Neural cell (in vitro differentiated cells): ENCODE measurements around the gene APBB1IP.

Experiments used
- CTCF ChIP-seq: fragments of 450-650 bp; IDR thresholded peaks from 2 replicates; pipeline ENCODE4 v1.5.1; 2014; ENCODE audit warnings: antibody characterized with exemption, mild to moderate bottlenecking, moderate library complexity; ENCODE audit not compliant: poor library complexity, severe bottlenecking
- EP300 ChIP-seq: fragments of 450-650 bp; conservative IDR thresholded peaks from 2 replicates; pipeline ENCODE4 v1.6.1; 2014; ENCODE audit warnings: antibody characterized with exemption, mild to moderate bottlenecking, moderate library complexity; ENCODE audit not compliant: poor library complexity, severe bottlenecking
- EZH2 ChIP-seq: fragments of 200-600, 300-800 bp; shearing (Covaris generic), sonication (generic); IDR thresholded peaks from 2 replicates; pipeline ENCODE4 v1.6.1; 2014; ENCODE audit warnings: antibody characterized with exemption, low read length, borderline replicate concordance, mild to moderate bottlenecking; ENCODE audit not compliant: insufficient read depth, poor library complexity, severe bottlenecking
- MXI1 ChIP-seq: fragments of 450-650 bp; conservative IDR thresholded peaks from 2 replicates; pipeline ENCODE4 v1.6.1; 2014; ENCODE audit warnings: antibody characterized with exemption, mild to moderate bottlenecking; ENCODE audit not compliant: poor library complexity, severe bottlenecking
- POLR2AphosphoS5 ChIP-seq: IDR thresholded peaks from 2 replicates; pipeline ENCODE4 v1.6.1; 2012
- RAD21 ChIP-seq: fragments of 450-650 bp; conservative IDR thresholded peaks from 2 replicates; pipeline ENCODE4 v1.6.1; 2014; ENCODE audit warnings: antibody characterized with exemption, mild to moderate bottlenecking, moderate library complexity
- REST ChIP-seq: IDR thresholded peaks from 2 replicates; pipeline ENCODE4 v1.6.1; 2012; ENCODE audit warnings: borderline replicate concordance
- SMC3 ChIP-seq: fragments of 450-650 bp; conservative IDR thresholded peaks from 2 replicates; pipeline ENCODE4 v1.6.1; 2014; ENCODE audit warnings: antibody characterized with exemption, mild to moderate bottlenecking, moderate library complexity; ENCODE audit not compliant: poor library complexity
- TAF1 ChIP-seq: IDR thresholded peaks from 2 replicates; pipeline ENCODE4 v1.6.1; 2012; ENCODE audit warnings: low read depth

GRCh38 chr10:26463986-26464385 lies 25.8 kb downstream of the APBB1IP start:
- TF ChIP-seq EP300 (no peak), CTCF (no peak), EZH2 (no peak), RAD21 (no peak), REST (no peak), SMC3 (no peak), POLR2AphosphoS5 (no peak), MXI1 (no peak), TAF1 (no peak)
